ENCODE results near the gene ANXA9.

Gene ANXA9

DNA sequence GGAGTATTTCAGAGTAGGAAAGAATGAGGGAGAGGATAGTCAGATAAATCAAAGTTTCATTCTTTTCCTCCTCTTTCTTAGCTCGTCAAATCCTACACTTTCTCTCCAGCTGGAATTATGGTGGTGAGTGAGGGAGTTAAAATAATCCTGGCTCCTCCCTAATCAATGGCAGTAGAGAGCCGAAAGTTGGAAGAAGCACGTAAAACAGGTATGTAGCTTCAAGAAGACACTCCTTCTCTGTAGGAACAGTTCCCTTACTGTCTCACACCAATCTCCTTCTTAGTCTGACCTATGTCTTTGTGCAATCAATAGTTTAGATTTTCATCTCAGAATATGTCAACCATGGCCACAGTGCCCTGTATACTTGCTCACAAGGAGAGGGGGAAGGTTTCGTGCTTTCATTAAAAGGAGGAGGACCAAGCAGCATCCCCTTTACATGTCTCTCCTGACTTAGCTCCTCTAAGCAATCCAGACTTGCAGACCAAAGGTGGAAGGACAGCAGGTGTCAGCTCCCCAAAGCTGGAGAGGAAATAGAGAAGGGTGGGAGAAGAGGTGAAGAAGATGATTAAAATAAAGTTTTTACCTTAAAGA is 23.7 kb downstream of the ANXA9 start:
- DNase-seq (ENCODE audit: low read depth), result no peak

DNA sequence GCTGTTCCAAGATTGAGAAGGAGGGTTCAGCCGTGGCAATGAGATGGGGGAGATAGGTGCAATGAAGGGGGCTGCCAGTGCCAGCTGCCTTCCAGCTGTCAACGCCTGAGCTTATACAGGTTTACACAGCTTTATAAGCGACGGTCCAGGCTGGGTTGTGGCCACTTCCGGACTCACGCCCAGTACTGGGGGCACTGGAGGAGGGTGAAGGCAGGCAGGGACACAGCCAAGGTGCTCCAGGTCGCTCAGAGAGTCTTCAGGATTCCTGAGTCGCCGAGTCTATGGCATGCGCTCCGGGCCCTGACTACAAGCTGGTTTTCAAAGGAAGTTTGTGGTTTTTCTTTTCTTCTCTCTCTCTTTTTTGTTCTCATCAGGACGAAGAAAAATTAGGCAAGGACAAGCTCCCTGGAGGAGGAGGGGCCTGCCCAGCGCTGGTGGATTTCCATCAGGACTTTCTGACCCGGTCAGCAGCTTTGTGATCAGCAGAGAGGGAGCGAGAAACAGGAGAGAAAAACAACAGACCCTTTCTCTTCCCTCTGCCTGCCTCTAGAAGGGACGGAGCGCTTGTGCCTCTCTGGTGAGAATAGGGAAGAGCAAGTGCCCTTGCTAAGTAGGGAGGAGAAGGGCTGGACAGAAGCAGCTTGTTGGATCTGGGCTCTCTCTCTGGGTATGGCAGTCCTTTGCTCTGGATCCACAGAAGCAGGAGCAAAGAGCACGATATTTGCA is 24.4 kb downstream of the ANXA9 start, which contains the start of gene MINDY1:
Gene MINDY1 (minus strand): TSS at position 576 of the 726 bp plus-strand sequence. CDS start 4,285 bp downstream, outside the sequence.
- DNase-seq (ENCODE audit: low read depth), result peak; percentile 87

GRCh38 chr1:151007853-151008243 is 25.8 kb downstream of the ANXA9 start:
- DNase-seq (ENCODE audit: low read depth), result no peak

GRCh38 chr1:151008244-151009205 is 26.4 kb downstream of the ANXA9 start, which contains the start of gene PRUNE1:
Gene PRUNE1 (plus strand): TSS chr1:151008449. CDS start chr1:151008633, 184 bp downstream.
- DNase-seq (ENCODE audit: low read depth), result peak; percentile 97

GRCh38 chr1:151009206-151009587 is 27.1 kb downstream of the ANXA9 start:
- no peak for DNase-seq (ENCODE audit: low read depth)

DNA sequence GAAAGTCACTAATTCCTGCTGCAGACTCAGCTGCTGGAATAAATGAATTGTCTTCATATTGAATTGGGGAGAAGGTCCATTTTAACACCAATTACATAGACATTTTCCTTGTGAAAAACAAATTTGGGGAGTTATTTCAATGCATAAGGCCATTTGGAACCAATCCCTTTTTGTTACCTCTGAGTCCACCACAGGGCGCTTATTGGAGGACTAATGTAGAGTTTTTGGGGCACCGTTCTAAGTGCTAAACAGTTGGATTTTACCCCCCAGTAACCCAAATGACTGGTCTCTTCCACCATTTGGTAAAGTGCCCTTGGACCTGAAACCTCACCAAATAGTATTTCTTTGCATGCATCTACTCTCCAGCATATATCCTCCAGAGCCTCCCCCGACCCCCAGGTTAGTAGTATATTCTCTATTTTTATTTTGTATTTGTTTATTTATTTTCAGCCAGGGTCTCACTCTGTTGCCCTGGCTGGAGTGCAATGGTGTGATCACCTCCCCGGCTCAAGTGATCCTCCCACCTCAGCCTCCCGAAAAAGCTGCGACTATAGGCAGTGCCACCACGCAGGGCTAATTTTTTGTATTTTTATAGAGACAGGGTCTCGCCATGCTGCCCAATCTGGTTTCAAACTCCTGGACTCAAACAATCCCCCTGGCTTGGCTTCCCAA is 27.7 kb downstream of the ANXA9 start:
- no peak for DNase-seq (ENCODE audit: low read depth)

- no peak for DNase-seq (ENCODE audit: low read depth)
Measured at GRCh38 chr1:151010346-151010726, 28.2 kb downstream of the ANXA9 start.

GRCh38 chr1:151011154-151011850 is 29.2 kb downstream of the ANXA9 start:
- no peak for DNase-seq (ENCODE audit: low read depth)

DNA sequence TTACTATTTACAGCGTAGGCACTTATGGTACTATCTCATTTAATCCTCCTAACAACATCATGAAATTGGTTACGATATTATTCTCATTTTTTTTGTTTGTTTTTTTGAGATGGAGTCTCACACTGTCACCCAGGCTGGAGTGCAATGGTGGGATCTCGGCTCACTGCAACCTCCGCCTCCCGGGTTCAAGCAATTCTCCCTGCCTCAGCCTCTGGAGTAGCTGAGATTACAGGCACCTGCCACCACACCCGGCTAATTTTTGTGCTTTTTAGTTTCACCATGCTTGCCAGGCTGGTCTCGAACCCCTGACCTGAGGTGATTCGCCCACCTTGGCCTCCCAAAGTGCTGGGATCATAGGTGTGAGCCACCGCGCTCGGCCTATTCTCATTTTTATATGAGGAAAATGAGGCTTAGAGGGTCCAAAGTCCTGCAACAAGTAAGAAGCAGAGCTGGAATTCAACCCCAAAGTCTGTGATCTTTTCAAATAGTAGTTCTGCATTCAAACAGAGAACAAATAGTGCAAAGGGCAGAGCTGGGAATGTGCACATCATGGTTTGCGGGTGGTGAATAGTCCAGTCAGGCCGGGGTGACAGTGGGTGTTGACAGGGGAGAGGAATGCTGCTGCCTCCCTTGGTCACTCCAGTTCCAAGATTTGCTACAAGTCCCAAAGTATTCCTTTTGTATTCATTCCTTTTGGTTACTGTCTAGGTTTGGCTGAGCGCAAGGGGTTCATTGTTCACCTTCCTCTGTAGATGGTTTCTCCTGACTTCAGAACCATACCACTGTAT is 30.8 kb downstream of the ANXA9 start:
- DNase-seq (ENCODE audit: low read depth), result no peak

DNA sequence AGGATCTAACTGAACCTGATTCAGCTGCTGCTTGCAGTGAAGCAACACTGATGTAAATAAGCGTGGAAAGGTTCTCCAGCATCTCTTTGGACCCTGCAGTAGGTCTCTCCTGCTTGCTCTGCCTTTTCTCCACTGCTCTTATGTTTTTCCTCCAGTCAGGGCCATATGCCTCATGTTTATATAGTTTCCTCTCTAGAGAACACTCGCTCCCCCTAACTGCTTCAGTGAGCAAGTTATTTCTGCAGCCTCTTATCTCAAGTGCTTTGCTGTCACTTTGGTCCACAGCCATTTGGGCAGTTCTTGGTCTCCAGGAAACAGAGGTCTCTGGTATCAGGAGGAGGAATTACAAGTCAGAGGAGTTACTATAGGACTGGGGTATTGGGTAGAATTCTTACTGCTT is 31.4 kb downstream of the ANXA9 start:
- no peak for DNase-seq (ENCODE audit: low read depth)

- peak; percentile 42 for DNase-seq (ENCODE audit: low read depth)
Measured at GRCh38 chr1:151024540-151025146, 42.6 kb downstream of the ANXA9 start.

DNA sequence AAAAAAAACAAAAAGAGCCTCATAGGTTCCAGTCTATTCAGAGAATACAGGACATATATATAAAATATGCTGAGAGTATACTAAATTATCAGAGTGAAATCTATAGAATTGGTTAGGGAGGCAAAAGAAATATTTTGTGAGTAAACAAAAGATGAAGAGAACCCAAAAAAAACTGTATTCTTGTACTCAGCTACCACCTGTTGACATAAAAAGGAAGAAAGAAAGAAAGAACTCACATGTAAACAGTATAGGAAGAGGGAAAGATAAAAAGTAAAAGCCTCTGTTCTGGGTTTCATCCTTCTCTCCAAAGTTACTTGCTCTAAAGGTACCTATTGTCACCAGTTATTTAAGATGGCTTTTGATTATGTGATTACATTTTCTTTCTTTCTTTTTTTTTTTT is 44.4 kb downstream of the ANXA9 start:
- DNase-seq (ENCODE audit: low read depth), result no peak

DNA sequence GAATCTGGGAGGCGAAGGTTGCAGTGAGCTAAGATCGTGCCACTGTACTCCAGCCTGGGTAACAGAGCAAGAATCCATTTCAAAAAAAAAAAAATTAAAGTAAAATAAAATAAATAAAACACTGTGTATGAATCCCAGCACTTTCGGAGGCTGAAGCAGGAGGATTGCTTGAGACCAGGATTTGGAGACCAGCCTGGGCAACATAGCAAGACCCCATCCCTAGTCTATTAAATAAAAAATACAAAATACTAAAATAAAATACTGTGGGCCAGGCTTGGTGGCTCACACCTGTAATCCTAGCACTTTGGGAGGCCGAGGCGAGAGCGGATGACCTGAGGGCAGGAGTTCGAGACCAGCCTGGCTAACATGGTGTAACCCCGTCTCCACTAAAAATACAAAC is 50.1 kb downstream of the ANXA9 start:
- DNase-seq (ENCODE audit: low read depth), result no peak

DNA sequence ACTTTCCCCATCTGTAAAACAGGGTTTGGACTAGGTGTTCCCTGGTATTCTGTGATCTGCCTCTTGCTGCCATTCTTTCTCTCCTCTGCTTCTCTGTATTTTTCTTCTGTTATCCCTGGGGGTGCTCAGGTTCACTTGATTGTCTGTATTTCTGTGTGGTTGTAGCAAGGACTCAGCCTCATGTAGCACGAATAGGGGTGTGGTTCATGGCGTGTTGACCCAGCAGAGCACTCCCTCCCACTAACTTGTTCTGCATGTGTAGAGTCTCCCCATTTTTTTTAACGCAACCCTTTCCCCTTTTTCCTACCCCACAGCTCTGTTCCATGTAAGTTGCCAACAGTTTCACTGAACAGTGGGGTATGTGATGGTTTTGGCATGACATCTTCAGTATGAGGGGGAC is 53.1 kb downstream of the ANXA9 start:
- no peak for DNase-seq (ENCODE audit: low read depth)

DNA sequence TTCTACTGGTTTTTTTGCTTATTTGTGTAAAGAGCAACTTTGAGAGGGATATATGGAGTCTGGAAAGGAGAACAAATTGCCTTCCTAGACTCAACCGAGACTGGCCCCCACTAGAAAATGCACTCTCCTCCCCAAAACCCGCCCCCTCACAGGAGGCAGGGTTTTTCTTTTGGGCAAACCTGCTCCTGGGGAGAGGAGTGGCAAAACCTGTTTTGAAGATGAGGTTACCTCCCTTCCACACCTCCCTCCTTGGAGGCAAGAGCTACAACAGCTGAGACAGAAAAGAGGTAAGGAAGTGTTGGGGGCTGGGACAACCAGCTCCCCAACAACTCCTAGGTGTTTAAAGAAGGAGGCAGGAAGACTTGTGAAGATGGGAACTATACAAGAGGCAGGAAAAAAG is 54.3 kb downstream of the ANXA9 start, which contains the start of gene BNIPL:
Gene BNIPL (plus strand): TSS at position 231 of the 400 bp plus-strand sequence. CDS start 140 bp downstream, at position 371.
- DNase-seq (ENCODE audit: low read depth), result no peak

GRCh38 chr1:151037032-151037431 is 54.9 kb downstream of the ANXA9 start:
- DNase-seq (ENCODE audit: low read depth), result no peak

- DNase-seq (ENCODE audit: low read depth), result no peak
Measured at GRCh38 chr1:151039521-151039920, 57.4 kb downstream of the ANXA9 start.

GRCh38 chr1:151043163-151043562 is 61.1 kb downstream of the ANXA9 start:
- no peak for DNase-seq (ENCODE audit: low read depth)

Measured in fibroblast of gingiva (primary cell).